Transverse colon (tissue), 4 donors: ENCODE measurements around the gene BCL11B. TPM values are rescaled to one million over a fixed set of nuclear protein-coding genes. Genes with fewer than 3 reads are reported as not detected.

ENCODE experiments used
- DNase-seq: peaks from one replicate; pipeline ENCODE4 v3.0.0-alpha.2; 2019
- H3K27ac ChIP-seq, 4 donors: fragments of 200-600 bp; sonication (generic); 2 replicates each; pipeline ENCODE4 v1.5.1; 2016 to 2018; ENCODE audit warnings: inconsistent platforms in 4 of 4
- H3K27me3 ChIP-seq: fragments of 200-600 bp; sonication (generic); 2 replicates; pipeline ENCODE4 v1.5.1; 2017; ENCODE audit warnings: inconsistent platforms
- H3K36me3 ChIP-seq, 4 donors: fragments of 200-600 bp; sonication (generic); 2 replicates each; pipeline ENCODE4 v1.5.1; 2017 to 2019; ENCODE audit warnings: inconsistent platforms in 4 of 4
- H3K4me1 ChIP-seq, 4 donors: fragments of 200-600 bp; sonication (generic); 2 replicates each; pipeline ENCODE4 v1.5.1; 2017 to 2020; ENCODE audit warnings: inconsistent platforms in 4 of 4
- H3K4me3 ChIP-seq, 4 donors: fragments of 200-600 bp; sonication (generic); 1 replicate in 1 of 4; 2 replicates in 3 of 4; pipeline versions ENCODE4 v1.5.1 to v1.6.1; 2017 to 2019; ENCODE audit warnings: inconsistent platforms in 4 of 4
- H3K9me3 ChIP-seq, 2 donors: fragments of 200-600 bp; sonication (generic); 2 replicates each; pipeline ENCODE4 v1.5.1; 2017 to 2019; ENCODE audit warnings: inconsistent platforms in 2 of 2
- CTCF ChIP-seq, 5 experiments: fragments of 200-600 bp in 3 of 5; fragments of 450-650 bp in 2 of 5; sonication (generic) in 3 of 5; IDR thresholded peaks; 1 replicate in 2 of 5; 2 replicates in 3 of 5; pipeline ENCODE4 v1.5.1; 2016 to 2017; ENCODE audit warnings: antibody characterized with exemption in 5 of 5, inconsistent platforms in 3 of 5, mild to moderate bottlenecking in 2 of 5, moderate library complexity in 1 of 5
- EP300 ChIP-seq: sonication (generic); formaldehyde crosslinking; IDR thresholded peaks from one replicate; pipeline ENCODE4 v1.6.1; 2017; ENCODE audit warnings: antibody characterized with exemption, low read depth
- POLR2A ChIP-seq: fragments of 450-650 bp; IDR thresholded peaks from one replicate; pipeline ENCODE4 v1.6.1; 2016; ENCODE audit warnings: antibody characterized with exemption, mild to moderate bottlenecking, moderate library complexity
- POLR2AphosphoS5 ChIP-seq, 3 donors: sonication (generic); formaldehyde crosslinking; IDR thresholded peaks; one replicate each; pipeline ENCODE4 v1.6.1; 2016; ENCODE audit warnings: antibody characterized with exemption in 3 of 3
- WGBS, 2 donors: methylation state at CpG; one replicate each; pipeline ENCODE4 v1.1.5; 2018; ENCODE audit warnings: low coverage in 1 of 2; 5-methylcytosine and 5-hydroxymethylcytosine counted together
- in situ Hi-C, 4 donors: fragments of 200-750 bp; cut with MboI; loops; one replicate each; pipeline versions ENCODE4 v1.15.0 to v1.15.1; 2017; ENCODE audit warnings: low sequenced_read_pairs in 3 of 4, low pct_ligation_motif_present in 1 of 4, low pct_unique_long_range_greater_than_20kb in 1 of 4
- intact Hi-C: fragments of 100-400 bp; cut with DNase I; formaldehyde crosslinking; loops from one replicate; pipeline ENCODE4 v1.15.1; 2023; ENCODE audit warnings: low total_unique reads
- total RNA-seq, 4 donors: library from RNA; depleted of rRNA; stranded (reverse); fragments of >200 nt; gene quantifications; one replicate each; pipeline ENCODE4 v1.1.0, GENCODE V29; 2016

BCL11B gene
- total RNA-seq, 4 donors from 2014 or later = 0.37 to 4.8 (median 3.7) TPM

GRCh38 chr14:99128185-99128584, 143.8 kb downstream of the BCL11B start:
- Histone ChIP-seq H3K27me3 (no peaks in the 10 kb centered on the region), H3K9me3 (no peaks in the 10 kb centered on the region), H3K27ac (no peak overlapping the region), H3K4me1 (no peaks in the 10 kb centered on the region), H3K36me3 (no peaks in the 10 kb centered on the region), H3K4me3 (no peak overlapping the region)
- 91 to 92% methylated on average over 15 to 17 of the region's 17 CpGs for WGBS, 2 donors
- intact Hi-C loops = no loop called here
- TF ChIP-seq CTCF (IDR thresholded peaks at IDR 0.05) = no peak
- TF ChIP-seq EP300 = no peak
- no peak for TF ChIP-seq POLR2A
- TF ChIP-seq POLR2AphosphoS5 (IDR thresholded peaks at IDR 0.05) = no peak
- DNase-seq = no peak
- in situ Hi-C loops = no loop called here

- TF ChIP-seq EP300 (no peak), POLR2A (no peak), CTCF (IDR thresholded peaks at IDR 0.05) (no peak), POLR2AphosphoS5 (IDR thresholded peaks at IDR 0.05) (no peak)
- no peaks in the 10 kb centered on the region for H3K27me3 ChIP-seq
- in situ Hi-C loops = no loop called here
- no peaks in the 10 kb centered on the region for H3K4me1 ChIP-seq
- intact Hi-C loops = no loop called here
- H3K27ac ChIP-seq = no peak overlapping the region
- 63% methylated on average over 9 of the region's 9 CpGs; no CpG with 5 or more reads in 1 of the 2 donors for WGBS, 2 donors
- H3K4me3 ChIP-seq = no peak overlapping the region
- no peak for DNase-seq
- no peaks in the 10 kb centered on the region for H3K36me3 ChIP-seq
- no peaks in the 10 kb centered on the region for H3K9me3 ChIP-seq
Measured at GRCh38 chr14:99127651-99128167, 144.3 kb downstream of the BCL11B start.

- no peaks in the 10 kb centered on the region for H3K36me3 ChIP-seq
- peaks cover 5% of the 10 kb centered on the region for H3K27me3 ChIP-seq
- H3K9me3 ChIP-seq = no peaks in the 10 kb centered on the region
- H3K4me1 ChIP-seq = no peaks in the 10 kb centered on the region
- intact Hi-C loops = no loop called here
- no peak overlapping the region for H3K27ac ChIP-seq
- H3K4me3 ChIP-seq = no peak overlapping the region
- in situ Hi-C loops = no loop called here
- 67 to 75% methylated on average over 1 to 4 of the region's 4 CpGs for WGBS, 2 donors
- no peak for DNase-seq
- TF ChIP-seq POLR2AphosphoS5 (IDR thresholded peaks at IDR 0.05) (no peak), POLR2A (no peak), EP300 (no peak), CTCF (IDR thresholded peaks at IDR 0.05) (no peak)
Measured at GRCh38 chr14:99125616-99126431, 146.2 kb downstream of the BCL11B start.

DNA sequence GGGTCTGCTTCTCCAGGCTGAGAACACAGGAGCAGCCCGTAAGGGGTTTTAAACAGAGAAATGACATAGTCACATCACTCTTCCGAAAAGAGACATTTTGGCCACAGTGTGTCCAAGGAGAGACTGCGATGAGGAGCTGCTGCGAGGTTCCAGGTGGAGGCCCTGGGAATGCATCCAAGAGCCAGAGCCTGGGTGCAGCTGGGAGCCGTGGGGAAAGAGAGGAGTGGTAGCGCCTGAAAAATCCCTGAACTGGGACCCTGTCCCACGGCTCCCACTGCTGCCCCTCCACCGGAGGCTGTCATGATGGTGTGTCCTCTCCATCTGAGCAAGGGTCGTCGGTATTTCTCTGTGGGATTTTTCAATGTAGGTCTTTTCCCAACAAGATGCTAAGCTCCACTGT, 146.9 kb downstream of the BCL11B start:
- TF ChIP-seq POLR2A (no peak), POLR2AphosphoS5 (IDR thresholded peaks at IDR 0.05) (no peak), EP300 (no peak), CTCF (IDR thresholded peaks at IDR 0.05) (no peak)
- Histone ChIP-seq H3K27ac (no peak overlapping the region), H3K4me3 (no peak overlapping the region), H3K9me3 (no peaks in the 10 kb centered on the region), H3K4me1 (no peaks in the 10 kb centered on the region), H3K36me3 (no peaks in the 10 kb centered on the region), H3K27me3 (peaks cover 7% of the 10 kb centered on the region)
- intact Hi-C loops = no loop called here
- 77 to 93% methylated on average over 8 to 10 of the region's 10 CpGs for WGBS, 2 donors
- in situ Hi-C loops = no loop called here
- DNase-seq = no peak
